SKM-1 (cell line): ENCODE measurements around the gene PPP6R2.

Source experiments
- DNase-seq: peaks from one replicate; lab custom pipeline; 2025; ENCODE audit not compliant: unreplicated experiment; lab: John Stamatoyannopoulos, UW

PPP6R2 gene

DNA sequence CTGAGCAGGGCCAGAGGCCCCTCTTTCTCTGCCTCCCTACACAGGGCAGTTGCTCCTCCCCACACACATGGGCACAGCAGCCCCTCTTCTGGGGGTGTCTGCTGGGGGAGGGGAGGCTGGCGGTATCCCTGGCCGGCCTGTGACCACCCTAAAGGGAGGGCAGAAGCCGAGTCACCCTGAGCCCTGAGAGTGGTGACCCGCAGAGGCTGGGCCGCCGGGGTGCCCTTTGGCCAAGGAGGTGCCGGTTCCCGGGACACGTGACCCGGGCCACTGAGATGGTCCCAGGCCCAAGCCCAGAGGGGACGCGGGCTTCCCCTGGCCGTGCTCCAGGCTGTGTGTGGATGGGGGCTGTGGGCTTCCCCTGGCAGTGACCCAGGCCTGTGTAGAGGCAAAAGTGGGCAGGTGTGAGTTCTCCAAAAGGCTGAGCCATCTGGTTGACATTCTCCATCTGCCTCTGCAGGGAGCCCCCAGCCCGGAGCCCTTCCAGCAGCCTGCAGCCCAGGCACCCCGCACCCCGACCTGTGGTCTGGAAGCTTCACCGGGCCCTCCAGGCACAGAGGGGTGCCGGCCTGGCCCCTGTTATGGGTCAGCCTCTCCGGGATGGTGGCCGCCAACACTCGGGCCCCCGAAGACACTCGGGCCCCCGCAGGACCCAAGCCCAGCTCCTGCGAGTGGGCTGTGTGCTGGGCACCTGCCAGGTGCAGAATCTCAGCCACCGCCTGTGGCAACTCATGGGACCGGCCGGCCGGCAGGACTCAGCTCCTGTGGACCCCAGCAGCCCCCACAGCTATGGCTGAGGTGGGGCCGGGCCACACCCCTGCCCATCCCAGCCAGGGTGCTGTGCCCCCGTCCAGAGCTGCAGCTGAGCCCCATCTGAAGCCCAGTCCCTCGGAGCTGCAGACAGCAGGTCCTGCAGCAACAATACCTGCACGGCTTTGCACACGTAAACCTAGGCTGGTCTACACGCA lies 139.3 kb downstream of the PPP6R2 start:
- no peak for DNase-seq

DNA sequence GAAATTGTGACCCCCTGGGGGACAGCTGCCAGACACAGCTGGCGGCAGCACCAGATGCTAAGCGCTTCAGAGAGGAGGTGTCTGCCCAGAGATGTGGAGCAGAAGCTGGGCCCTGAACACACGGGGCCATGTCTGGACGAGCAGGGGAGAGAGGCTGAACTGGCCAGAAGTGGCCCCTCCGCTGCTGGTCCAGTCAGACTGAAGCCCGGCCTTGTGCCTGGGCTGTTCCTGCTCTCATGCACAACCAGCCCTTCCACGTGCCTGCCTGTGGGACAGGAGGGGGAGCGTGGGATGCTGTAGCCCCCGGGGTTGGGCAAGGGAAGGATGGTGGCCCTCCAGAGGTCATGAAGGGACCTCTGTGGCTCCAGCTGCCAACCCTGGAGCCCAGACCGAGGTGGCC lies 140.0 kb downstream of the PPP6R2 start:
- DNase-seq = no peak

DNA sequence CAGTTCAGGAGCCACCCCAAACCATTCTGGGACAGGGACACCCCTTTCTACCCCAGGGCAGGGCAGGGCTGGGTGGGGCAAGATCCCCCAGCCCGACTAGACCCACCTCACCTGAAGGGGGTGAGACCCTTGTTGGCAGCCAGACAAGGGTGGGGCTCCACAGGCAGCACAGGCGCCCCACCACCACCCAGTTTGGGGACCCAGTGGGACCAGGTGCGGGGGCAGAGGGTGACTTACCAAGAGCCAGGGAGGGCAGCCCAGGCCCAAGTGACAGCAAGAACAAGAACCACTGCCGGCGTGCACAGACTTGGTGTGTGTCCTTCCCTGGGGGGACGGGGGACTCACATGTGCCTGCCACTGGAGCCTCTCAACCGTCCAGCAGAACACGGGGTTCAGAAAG lies 140.4 kb downstream of the PPP6R2 start:
- DNase-seq = no peak

DNA sequence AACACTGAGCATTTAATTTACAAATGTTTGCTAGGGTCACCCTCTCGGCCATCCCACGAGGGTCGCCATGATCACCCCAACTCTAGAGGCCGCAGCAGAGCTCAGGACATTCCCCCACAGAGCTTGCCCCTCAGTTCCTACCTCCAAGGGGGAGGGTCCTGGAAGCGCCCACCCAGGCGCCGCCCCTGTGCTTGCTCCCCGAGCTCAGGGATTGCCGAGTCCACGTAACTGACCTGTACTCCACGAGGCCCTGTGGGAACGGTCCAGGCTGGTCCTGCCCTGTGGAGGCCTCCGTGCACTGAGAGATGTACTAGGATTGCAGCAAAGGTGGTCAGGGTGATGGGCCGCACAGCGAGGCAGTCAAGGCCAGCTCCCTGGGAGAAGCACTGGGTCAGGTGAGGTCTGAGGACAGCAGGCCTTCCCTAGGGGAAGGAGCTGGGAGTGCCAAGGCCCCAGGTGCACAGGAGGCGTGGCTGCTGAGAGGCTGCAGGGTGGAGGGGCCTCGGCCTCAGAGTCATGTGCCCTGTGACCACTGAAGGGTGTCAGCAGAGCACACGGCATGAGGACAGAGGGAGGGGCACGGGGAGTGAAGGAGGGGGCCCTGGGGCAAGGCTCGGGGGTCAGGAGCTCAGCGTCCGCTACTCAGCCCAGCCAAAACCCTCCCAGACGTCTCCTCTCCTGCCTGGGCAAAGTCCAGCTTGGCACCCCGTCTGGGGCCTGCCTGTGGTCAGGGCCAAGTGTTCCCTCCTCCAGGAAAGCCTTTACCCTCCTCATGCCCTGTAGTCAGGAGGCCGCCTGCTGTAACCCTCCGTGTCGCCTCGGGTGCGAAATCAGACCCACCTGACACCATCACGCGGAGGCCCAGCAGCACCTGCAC lies 141.1 kb downstream of the PPP6R2 start:
- DNase-seq = no peak

DNA sequence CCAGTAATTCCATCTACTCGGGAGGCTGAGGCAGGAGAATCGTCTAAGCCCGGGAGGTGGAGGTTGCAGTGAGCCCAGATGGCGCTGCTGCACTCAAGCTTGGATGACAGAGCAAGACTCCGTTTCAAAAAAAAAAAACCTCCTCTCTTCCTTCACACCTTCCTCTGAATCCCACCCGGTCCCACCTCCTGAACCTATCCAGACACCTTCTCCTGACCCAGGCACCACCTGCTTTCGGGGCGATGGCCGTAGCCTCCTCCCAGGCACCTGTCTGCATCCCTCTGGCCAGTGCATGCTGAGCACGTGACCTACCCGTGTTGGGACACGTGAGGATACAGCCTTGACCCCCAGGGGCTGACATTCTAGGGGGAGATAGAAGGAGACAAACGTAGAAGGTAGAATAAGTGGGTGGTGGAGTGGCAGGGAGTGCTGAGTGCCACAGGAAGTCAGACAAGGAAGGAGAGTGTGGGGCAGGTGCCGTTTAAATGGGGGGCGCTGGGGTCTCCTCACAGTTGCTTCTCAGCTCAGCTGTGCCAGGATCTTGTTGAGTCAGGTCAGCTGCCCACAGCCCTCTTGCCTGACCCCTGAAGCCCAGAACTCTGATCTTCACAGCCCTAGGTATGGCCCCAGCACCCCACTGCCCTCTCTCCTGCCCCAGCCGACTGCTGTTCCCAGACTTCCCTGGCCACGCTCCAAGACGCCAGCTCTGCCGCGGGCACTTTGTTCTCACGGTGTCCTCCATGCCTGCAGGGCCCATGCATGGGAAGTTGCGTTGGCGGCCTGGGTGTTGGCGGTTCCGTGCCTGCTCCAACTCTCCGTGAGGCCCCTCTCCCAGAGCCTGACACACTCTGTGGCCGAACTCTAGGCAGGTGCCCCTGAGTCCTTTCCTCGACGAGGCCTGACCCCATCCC lies 142.3 kb downstream of the PPP6R2 start:
- DNase-seq = no peak

DNA sequence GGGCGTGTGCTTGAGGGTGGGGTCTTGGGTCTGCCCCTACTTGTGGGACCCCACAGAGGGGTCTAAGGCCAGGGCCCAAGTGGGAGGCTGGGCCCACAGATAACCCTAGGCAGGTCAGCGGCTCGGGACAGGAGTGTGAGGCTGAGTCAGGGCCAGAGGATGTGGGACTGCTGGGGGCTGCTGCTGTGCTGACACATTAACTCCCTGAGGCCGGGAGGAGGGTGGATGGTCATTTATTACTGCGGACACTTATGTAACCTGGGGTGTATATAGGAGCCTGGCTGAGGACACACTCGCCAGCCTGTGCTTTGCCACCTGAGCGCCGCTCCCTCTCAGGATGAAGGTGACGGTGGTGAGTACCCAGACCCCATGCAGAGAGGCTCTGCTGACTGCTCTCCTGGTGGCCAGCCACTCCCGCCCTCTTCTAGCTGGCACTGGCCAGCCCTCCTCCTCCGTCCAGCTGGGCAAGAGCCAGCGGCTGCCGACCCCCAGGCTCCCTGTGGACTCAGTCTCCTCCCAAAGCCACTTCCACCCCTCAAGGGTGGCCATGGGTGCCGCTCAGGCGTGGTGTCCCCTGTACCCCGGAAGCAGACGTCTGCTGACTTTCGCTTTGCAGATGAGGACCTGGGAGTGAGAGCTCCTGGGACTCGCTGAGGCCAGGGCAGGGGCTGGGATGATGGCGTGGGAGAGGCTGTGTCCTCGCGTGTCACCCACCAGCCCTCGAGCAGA lies 143.6 kb downstream of the PPP6R2 start, which contains the start of gene MIOX:
Gene MIOX (plus strand): TSS at position 299 of the 729 bp plus-strand sequence. CDS start 39 bp downstream, at position 338.
- DNase-seq = no peak

DNA sequence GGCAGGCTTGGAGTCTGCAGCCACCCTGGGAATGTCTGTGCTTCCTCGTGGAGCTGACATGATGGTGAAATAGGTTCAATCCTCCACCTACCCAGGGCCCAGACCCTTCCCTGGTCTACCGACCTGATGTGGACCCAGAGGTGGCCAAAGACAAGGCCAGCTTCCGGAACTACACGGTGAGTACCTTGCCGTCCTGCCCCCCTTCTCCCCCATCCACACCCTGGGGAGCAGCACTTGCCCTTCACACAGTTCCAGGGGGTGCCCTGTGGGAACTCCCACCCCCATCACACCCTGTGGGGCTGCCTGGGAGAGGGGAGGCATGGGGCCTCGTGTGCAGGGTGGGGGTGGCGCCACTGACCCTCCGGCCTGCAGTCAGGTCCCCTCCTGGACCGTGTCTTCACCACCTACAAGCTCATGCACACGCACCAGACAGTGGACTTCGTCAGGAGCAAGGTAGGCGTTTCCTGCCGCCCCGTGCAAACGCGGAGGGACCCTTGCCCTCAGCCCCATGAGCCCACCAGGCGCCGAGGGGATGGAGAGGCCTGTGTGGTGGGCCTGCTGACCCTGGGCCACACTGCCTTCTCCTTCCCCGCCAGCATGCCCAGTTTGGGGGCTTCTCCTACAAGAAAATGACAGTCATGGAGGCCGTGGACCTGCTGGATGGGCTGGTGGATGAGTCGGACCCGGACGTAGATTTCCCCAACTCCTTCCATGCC lies 144.3 kb downstream of the PPP6R2 start:
- DNase-seq = no peak

DNA sequence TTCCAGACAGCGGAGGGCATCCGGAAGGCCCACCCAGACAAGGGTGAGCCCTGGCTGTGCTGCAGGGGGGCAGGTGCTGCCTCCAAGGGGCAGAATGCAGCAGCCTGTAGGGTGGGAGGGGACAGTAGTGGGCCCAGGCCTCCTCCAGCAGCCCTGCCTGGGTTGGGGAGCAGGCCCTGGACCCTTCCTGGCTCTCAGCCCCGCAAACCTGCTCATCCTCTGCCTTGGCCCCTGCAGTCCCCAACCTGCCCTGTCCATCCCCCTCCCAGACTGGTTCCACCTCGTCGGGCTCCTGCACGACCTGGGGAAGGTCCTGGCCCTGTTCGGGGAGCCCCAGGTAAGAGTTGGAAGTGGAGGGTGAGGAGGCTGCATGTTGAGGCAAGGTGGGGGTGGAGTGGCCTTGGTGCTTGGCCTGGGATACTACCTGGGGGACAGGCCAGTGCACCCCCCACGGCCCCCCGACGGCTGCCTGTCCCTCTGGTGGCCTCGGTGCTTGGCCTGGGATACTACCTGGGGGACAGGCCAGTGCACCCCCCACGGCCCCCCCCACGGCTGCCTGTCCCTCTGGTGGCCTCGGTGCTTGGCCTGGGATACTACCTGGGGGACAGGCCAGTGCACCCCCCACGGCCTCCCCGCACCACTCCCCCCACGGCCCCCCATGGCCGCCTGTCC lies 145.0 kb downstream of the PPP6R2 start:
- DNase-seq = no peak

DNA sequence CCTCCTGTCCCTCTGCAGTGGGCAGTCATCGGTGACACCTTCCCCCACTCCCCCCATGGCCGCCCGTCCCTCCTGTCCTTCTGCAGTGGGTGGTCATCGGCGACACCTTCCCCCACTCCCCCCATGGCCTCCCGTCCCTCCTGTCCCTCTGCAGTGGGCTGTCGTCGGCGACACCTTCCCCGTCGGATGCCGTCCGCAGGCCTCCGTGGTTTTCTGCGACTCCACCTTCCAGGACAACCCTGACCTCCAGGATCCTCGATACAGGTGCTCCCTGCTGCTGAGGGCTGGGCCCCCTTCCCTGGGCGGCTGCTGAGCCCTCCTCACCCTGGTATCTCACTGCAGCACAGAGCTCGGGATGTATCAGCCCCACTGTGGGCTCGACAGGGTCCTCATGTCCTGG lies 145.8 kb downstream of the PPP6R2 start:
- no peak for DNase-seq

DNA sequence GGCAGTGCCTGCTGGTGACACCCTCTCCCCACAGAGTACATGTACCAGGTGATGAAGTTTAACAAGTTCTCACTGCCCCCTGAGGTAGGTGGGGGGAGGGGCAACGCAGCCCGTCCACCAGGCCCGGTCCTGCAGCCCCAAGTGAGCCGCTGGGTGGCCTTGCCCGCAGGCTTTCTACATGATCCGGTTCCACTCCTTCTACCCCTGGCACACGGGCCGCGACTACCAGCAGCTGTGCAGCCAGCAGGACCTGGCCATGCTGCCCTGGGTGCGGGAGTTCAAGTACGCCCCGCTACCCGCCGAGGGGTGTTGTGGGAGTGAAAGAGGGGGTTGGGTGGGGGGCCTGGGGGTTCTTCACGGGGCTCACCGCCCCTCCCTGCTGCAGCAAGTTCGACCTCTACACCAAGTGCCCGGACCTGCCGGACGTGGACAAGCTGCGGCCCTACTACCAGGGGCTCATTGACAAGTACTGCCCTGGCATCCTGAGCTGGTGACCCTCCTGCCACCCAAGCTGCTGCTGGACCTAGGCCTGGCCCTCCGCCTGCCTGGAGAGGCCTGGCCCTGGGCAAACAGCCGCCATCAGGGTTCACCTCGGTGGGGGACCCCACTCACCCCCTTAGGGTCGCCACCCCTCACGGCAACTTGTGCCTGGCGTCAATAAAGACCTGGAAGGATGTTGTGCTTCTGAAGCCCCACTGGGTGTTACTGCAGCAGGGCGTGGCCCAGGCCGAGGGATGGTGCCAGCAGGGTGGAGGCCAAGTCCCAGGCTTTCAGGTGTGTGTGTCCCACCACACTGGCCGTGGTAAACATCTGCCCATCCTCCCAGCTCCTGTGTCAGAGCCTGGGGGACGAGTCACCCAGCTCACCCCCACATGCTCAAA lies 146.5 kb downstream of the PPP6R2 start:
- DNase-seq = no peak

DNA sequence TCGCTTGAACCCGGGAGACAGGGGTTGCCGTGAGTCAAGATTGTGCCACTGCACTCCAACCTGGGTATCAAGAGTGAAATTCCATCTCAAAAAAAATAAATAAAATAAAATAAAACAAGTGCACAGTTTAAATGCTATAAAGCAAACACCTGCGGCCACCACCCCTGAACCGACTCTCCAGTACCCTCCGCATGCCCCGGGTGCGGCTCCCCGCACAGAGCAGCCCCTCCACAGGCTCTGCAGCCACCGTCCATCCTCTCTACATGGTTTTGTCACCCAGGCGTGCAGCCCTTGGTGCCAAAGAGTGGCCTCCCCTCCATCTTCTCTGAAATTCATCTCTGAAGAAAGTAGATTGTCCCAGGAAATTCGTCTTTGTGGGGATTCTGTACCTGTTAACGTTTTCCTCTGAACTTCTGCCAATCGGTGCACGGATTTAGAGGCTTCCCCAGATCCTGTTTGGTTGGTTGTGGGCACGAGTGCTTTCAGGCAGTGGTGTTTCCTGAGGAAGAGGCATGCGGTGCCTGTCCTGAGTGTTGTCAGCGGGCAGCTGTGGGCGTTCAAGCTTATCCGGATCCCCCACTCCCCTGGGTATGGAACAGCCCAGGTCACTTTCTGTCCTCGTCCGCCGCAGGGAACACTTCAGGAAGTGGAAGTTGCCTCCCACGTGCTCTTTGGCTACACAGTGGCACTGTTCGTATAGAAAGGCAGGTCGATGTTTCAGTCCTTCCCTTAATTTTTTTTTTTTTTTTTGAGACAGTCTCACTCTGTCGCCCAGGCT lies 147.6 kb downstream of the PPP6R2 start:
- no peak for DNase-seq
